ENCODE measurements around the gene PRXL2A.
"Not testable (repeated sequence)": the region's sequence is repeated elsewhere in the genome, so short reads cannot be mapped to it uniquely, and the experiment has no call there.

PRXL2A gene

GRCh38 chr10:80411681-80412220 is 3.4 kb downstream of the PRXL2A start:
- no peak for DNase-seq

- no peak for DNase-seq
Observed at GRCh38 chr10:80412486-80412885, 4.1 kb downstream of the PRXL2A start.

GRCh38 chr10:80413271-80413996 is 5.1 kb downstream of the PRXL2A start:
- no peak for DNase-seq

DNA sequence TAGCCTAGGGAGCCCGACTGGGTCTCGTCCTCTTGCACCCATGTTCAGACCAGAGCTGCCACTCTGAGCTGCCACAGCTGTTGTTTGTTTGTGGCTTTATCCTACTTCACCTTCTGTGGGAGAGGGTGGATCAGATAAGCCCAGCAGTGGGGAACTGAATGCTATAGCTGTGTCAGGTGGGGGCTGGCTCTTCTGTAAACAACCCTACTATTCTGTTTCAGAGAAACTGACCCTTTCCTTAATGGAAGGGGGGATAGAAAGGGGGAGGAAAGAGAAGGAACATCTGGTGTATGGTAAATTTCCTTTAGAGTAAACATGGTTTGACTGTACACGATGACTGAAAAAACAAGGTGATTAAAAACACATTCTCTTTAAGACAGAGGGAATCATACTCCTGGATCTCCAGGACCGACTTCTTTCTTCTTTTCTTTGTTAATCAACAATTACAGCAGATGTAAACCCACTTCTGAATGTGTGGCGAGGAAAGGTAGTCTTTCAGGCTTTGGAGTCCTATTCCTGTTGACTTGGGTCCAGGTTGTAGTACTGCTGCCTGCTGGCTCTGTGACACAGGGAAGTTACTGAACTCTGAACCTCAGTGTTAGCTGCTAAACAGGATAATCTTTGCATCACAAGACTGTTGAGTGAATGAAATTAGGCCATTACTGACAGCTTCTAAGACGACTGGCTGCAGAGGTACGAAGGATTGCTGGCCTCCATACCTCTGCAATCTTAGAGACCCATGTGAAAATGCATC is 6.0 kb downstream of the PRXL2A start:
- no peak for DNase-seq

DNA sequence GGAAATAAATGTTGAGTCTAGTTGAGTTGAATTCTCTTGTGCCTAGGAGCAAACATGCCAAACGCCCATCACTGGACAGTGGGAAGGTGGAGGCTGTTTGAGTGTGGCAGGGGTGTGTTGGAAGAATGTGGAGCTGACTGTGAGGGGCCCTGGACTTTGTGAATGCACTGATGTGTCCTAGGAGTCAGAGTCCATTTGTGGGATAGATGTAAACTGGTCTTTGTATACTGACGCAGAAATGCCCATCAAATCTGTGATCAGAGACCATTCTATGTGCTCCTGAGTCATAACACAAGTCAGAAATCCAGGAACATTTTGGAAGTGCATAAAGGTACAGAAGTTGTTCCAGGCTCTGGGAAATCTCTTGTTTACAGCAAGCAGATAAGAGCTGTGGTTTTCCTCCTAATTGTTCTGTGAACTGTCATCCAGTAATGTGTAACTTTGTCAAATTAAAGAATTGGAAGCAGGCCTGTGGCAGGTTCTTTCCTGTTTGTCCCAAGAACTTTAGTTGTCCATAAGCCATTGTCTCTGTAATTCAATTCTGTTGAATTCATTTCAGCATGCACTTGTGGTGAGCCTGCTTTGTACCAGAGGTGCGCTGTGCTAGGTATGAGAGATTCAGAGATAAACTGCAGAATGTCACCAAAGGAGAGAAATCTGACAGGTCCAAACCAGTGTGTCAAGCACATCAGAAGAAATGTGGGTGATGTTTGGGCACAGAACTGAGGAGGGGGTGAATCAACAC is 7.6 kb downstream of the PRXL2A start:
- DNase-seq: no peak

DNA sequence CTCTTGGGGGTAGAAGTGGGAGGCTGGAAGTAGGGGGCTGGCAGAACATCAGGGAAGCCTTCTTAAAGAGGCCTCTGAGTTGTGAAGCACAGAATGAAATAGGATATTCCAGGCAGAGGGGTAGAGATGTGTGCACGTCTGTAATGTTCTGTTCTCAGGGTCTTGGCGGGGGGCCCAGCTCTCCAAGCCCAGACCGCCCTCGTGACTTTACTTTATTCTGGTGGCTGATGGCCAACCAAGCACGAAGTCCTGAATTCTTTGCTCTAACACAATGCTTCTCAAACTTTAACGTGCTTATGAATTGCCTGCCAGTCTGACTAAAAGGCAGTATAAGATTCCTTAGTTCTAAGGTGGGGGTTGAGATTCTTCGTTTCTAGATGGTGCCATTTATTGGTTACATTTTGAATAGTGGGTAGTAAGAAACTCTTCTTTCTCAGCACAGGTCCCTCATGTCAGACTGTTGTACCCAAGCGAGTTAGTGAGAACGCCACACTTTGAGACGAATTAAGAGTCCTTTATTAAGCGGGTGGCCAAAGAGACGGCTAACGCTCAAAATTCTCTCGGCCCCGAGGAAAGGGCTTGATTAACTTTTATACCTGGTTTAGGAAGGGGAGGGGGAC is 8.2 kb downstream of the PRXL2A start:
- no peak for DNase-seq

GRCh38 chr10:80417256-80417655 is 8.9 kb downstream of the PRXL2A start:
- DNase-seq: not testable (repeated sequence)

GRCh38 chr10:80421050-80421706 is 12.8 kb downstream of the PRXL2A start:
- no peak for DNase-seq

DNA sequence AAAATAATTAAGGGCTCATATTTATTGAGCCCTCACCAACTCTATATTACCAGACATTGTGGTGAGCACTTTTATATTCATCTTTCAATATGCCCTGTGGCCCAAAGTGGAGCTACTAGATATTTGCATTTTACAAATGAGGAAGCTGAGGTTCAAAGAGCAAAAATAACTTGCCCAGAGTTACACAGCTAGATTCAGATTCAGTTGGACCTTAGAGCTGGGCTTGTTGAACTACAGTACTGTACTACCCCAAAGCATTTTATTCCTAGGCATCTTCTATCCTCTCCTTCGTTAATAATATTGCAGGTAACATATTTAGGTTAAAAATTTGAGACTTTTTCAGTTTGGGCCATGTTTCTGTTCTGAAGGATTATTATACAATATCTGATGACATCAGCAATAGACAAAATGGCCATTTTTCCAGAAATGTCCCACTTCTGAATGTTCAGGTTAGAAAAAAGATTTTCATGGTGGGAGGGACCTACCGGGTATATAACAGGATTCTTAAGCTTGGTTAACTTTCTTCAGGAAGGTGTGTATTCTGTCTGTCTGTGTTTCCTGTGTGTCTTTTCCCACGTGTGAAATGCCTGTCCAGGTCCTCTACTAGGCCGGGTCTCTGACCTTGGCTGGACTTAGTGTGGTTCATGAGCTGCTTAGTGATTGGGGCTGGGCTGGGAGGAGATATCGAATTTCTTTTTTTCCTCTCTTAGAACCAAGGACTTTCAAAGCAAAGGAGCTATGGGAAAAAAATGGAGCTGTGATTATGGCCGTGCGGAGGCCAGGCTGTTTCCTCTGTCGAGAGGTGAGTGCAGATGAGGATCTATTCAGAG is 13.6 kb downstream of the PRXL2A start:
- DNase-seq: no peak

DNA sequence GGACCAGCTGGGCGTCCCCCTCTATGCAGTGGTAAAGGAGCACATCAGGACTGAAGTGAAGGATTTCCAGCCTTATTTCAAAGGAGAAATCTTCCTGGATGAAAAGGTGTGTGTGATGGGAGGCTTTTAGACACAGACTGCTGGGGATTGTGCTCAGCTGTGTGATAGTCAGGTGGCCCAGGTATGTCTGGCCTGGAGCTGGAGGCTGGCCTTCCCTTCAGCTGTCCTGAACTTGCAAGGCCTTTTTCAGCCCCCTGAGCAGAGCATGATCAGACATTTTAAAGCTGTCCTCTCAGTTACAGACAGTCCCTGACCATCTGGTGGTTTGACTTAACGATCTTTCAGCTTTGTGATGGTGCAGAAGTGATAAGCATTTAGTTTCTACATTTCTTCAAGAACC is 17.6 kb downstream of the PRXL2A start:
- DNase-seq: no peak

DNA sequence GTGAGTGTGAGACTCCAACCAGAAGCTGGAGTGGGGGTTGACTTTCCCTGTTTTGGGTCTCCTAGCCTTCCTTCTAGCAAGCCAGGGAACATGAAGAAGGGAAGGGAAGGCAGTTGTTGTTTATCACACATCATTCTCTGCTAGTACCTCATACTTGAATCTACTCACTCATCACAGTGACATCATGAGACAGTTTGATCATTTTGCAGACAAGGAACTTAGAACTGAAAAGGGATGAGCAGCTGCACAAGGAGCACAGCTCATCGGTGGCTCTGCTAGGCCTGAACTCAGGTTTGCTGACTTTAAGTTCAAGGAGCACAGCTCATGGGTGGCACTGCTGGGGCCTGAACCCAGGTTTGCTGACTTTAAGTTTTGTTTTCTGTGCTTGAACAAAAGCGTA is 19.2 kb downstream of the PRXL2A start:
- no peak for DNase-seq

- no peak for DNase-seq
Observed at GRCh38 chr10:80429521-80429973, 21.2 kb downstream of the PRXL2A start.

- DNase-seq: no peak
Observed at GRCh38 chr10:80433134-80433533, 24.8 kb downstream of the PRXL2A start.

- no peak for DNase-seq
Observed at GRCh38 chr10:80436446-80437098, 28.2 kb downstream of the PRXL2A start.

GRCh38 chr10:80437227-80437626 is 28.9 kb downstream of the PRXL2A start:
- no peak for DNase-seq

GRCh38 chr10:80441831-80442230 is 33.5 kb downstream of the PRXL2A start:
- DNase-seq: no peak

DNA sequence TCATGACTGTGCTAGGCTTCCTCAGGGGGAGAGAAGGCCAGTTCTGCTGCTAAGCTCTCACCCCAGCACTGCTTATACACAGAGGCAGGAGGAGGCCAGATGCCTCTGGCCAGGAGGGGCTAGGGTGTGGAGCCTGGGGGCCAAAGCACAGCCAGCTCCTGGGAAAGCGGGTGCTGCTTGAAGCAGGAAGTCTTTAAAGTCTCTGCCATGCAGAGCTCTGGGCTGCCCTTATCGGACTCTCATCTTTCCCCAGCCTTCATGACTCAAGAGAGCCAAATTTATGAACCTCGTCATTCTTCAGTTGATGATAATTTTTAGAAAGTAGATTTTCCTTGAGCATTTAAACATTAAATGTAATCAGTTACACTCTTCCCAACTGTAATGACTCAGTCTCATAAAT is 34.5 kb downstream of the PRXL2A start:
- DNase-seq: no peak

- no peak for DNase-seq
Observed at GRCh38 chr10:80443531-80443974, 35.2 kb downstream of the PRXL2A start.

GRCh38 chr10:80444124-80444523 is 35.8 kb downstream of the PRXL2A start:
- no peak for DNase-seq

GRCh38 chr10:80444646-80445319 is 36.4 kb downstream of the PRXL2A start:
- DNase-seq: peak; percentile 48
